ENCODE data around the gene HIBCH. TPM values are rescaled to one million over a fixed set of nuclear protein-coding genes. Genes with fewer than 3 reads are reported as not detected.

HIBCH gene
- total and polyA plus RNA-seq, 7 experiments from 2014 or later = 11.3 to 25.1 (median 23.9) TPM

DNA sequence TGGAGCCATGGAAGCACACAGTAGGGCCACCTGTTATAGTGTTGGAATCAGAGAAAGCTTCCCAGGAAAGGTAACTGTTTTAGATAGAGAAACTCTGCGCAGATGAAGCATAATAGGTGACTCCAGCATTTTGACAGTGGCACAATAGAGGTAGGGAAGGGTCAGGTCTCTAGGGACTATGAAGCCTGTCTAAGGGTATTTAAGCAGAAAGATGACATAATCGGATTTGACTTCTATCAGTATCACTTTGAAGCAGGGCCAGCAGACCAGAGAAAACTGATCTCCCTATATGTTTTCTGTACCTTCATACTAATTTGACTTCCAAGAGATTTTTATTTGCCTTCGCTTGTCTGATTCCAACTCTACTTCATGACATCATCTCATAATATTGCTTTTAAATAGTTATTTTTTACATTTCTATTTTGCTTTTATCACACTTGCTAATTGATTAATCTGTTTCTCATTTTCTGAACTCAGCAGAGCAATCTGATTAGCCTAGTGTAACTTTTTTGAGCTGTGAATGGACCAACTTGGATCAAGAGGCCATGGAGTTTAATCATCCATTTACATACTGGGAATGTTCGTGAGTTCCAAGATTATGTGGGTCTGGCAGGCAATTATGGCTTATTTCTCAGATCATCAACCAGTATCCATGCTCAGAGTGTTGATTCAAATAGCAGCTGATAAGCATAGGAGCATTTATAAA lies 8.4 kb upstream of the HIBCH start:
- Mint-ChIP-seq H3K4me3 (no peak overlapping the region), H3K36me3 (no peaks in the 10 kb centered on the region), H3K27ac (no peak overlapping the region), H3K9me3 (peaks cover 0 to 2% (median 0%) of the 10 kb centered on the region in 11 donors), H3K4me1 (no peaks in the 10 kb centered on the region), H3K27me3 (peaks cover 25 to 48% (median 37%) of the 10 kb centered on the region in 5 donors)
- no peaks in the 10 kb centered on the region for H3K4me1 ChIP-seq (ENCODE audit: control insufficient read depth in 2 of 2, insufficient read depth in 2 of 2, low read length in 2 of 2)
- H3K27ac ChIP-seq (ENCODE audit: low read depth, low read length) = no peak overlapping the region
- DNase-seq = no peak
- H3K36me3 ChIP-seq (ENCODE audit: control insufficient read depth in 2 of 3, insufficient read depth in 3 of 3, low read length in 3 of 3) = no peaks in the 10 kb centered on the region
- no peaks in the 10 kb centered on the region for H3K9me3 ChIP-seq (ENCODE audit: control insufficient read depth in 2 of 3, low read length in 3 of 3)
- ATAC-seq = no peak
- POLR2A ChIA-PET = no interaction called here
- H3K4me3 ChIP-seq (ENCODE audit: low read length) = no peak overlapping the region
- CTCF ChIA-PET = no interaction called here
- intact Hi-C loops (cut with micrococcal nuclease) = no loop called here
- H3K27me3 ChIP-seq (ENCODE audit: control insufficient read depth in 2 of 2, insufficient read depth in 2 of 2, low read length in 2 of 2) = no peaks in the 10 kb centered on the region

DNA sequence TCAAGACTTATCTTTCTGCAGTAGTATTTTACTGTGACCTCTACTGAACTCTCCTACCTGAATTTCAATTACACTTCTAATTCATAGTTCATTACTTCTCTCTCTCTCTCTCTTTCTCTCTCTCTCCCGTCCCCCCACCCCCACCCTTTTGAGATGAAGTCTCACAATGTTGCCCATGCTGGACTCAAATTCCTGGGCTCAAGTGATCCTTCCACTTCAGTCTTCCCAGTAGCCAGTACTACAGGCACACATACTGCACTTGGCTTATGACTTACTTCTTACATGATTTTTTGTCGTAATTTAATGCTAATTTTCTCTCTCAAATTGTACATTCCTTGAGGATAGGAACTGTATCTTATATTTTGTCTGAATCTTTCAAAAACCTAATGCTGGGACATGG lies 6.0 kb upstream of the HIBCH start:
- CTCF ChIA-PET = no interaction called here

DNA sequence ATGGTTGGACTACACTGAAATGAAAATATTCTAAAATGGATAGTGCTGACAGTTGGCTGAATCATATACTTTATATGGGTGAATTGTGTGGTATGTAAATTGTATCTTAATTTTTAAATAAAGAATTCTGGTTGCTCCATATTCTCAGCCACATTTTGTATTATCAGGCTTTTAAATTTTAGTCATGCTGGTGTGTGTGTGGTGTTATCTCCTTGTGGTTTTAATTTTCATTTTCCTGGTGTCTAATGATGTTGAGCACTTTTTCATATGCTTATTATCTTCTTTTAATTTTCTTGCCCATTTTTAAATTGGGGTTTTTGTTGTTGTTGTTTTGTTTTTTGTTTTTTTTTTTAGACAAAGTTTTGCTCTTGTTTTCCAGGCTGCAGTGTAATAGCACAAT lies 3.8 kb upstream of the HIBCH start:
- no peak for ATAC-seq

More for the DNA sequence above, 6.0 kb upstream of the HIBCH start:
- Mint-ChIP-seq H3K4me1 (peaks cover 1 to 6% (median 3%) of the 10 kb centered on the region in 7 donors), H3K27me3 (peaks cover 25 to 37% (median 33%) of the 10 kb centered on the region in 5 donors), H3K36me3 (no peaks in the 10 kb centered on the region), H3K27ac (no peak overlapping the region), H3K4me3 (no peak overlapping the region), H3K9me3 (peaks cover 0 to 2% (median 0%) of the 10 kb centered on the region in 11 donors)
- no peaks in the 10 kb centered on the region for H3K27me3 ChIP-seq (ENCODE audit: control insufficient read depth in 2 of 2, insufficient read depth in 2 of 2, low read length in 2 of 2)
- DNase-seq = no peak
- H3K36me3 ChIP-seq (ENCODE audit: control insufficient read depth in 2 of 3, insufficient read depth in 3 of 3, low read length in 3 of 3) = no peaks in the 10 kb centered on the region
- intact Hi-C loops (cut with micrococcal nuclease) = no loop called here
- H3K4me3 ChIP-seq (ENCODE audit: low read length) = no peak overlapping the region
- H3K4me1 ChIP-seq (ENCODE audit: control insufficient read depth in 2 of 2, insufficient read depth in 2 of 2, low read length in 2 of 2) = peaks cover 0 to 1% of the 10 kb centered on the region in 2 donors
- no peak overlapping the region for H3K27ac ChIP-seq (ENCODE audit: low read depth, low read length)
- H3K9me3 ChIP-seq (ENCODE audit: control insufficient read depth in 2 of 3, low read length in 3 of 3) = no peaks in the 10 kb centered on the region
- POLR2A ChIA-PET = no interaction called here
- no peak for ATAC-seq

DNA sequence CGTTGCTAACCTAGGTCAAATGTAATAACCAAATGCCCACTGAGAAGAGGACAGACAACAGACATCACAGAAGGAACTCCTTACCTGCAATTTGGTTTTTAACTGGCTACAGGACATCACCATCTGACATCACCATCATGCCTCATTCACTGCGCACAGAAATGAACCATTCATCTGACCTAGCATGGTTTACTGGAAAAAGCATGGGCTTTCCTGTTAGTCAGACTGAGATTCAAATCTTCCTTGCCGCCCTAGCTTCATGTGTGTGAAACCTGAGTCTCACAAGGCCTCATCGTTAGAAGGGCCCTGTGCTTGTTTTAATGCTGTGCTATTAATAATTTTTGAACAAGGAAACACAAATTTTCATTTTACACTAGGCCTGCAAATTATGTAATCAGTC lies 1.1 kb upstream of the HIBCH start:
- POLR2A ChIA-PET = interaction anchor here (0.6 to 1.0 kb wide), 2 partner anchors 86 to 107 kb away, joined by 3 to 4 read pairs; no protein-coding TSS in a partner anchor
- ATAC-seq (no peak), DNase-seq (no peak)
- Mint-ChIP-seq H3K36me3 (peaks cover 0 to 5% (median 0%) of the 10 kb centered on the region in 5 donors), H3K4me1 (peaks cover 23 to 48% (median 43%) of the 10 kb centered on the region in 7 donors), H3K27me3 (peaks cover 0 to 6% (median 5%) of the 10 kb centered on the region in 5 donors), H3K4me3 (peak overlapping the region; percentile 80 to 100 (median 97)), H3K9me3 (no peaks in the 10 kb centered on the region), H3K27ac (peak overlapping the region; percentile 21 to 99 (median 92))
- Histone ChIP-seq H3K27ac (ENCODE audit: low read depth, low read length) (peak overlapping the region; percentile 82), H3K27me3 (ENCODE audit: control insufficient read depth in 2 of 2, insufficient read depth in 2 of 2, low read length in 2 of 2) (no peaks in the 10 kb centered on the region), H3K36me3 (ENCODE audit: control insufficient read depth in 2 of 3, insufficient read depth in 3 of 3, low read length in 3 of 3) (peaks cover 0 to 6% (median 0%) of the 10 kb centered on the region in 3 experiments), H3K4me1 (ENCODE audit: control insufficient read depth in 2 of 2, insufficient read depth in 2 of 2, low read length in 2 of 2) (peaks cover 8 to 13% of the 10 kb centered on the region in 2 donors), H3K9me3 (ENCODE audit: control insufficient read depth in 2 of 3, low read length in 3 of 3) (no peaks in the 10 kb centered on the region), H3K4me3 (ENCODE audit: low read length) (no peak overlapping the region)
- intact Hi-C loops (cut with micrococcal nuclease) = loop anchor here in 1 of 2 donors (1.0 to 5.0 kb wide), 2 partner anchors 212 to 879 kb away; partner anchors contain the start of genes NEMP2 and WDR75
- CTCF ChIA-PET = interaction anchor here (0.7 kb wide), 1 partner anchor 322 kb away, joined by 3 read pairs; no protein-coding TSS in a partner anchor

More for the DNA sequence above, 3.8 kb upstream of the HIBCH start:
- Mint-ChIP-seq H3K4me3 (no peak overlapping the region), H3K36me3 (peaks cover 0 to 5% (median 0%) of the 10 kb centered on the region in 5 donors), H3K9me3 (peaks cover 0 to 2% (median 0%) of the 10 kb centered on the region in 11 donors), H3K27me3 (peaks cover 13 to 25% (median 18%) of the 10 kb centered on the region in 5 donors), H3K4me1 (peaks cover 9 to 26% (median 22%) of the 10 kb centered on the region in 7 donors), H3K27ac (no peak overlapping the region)
- Histone ChIP-seq H3K27ac (ENCODE audit: low read depth, low read length) (no peak overlapping the region), H3K36me3 (ENCODE audit: control insufficient read depth in 2 of 3, insufficient read depth in 3 of 3, low read length in 3 of 3) (peaks cover 0 to 6% (median 0%) of the 10 kb centered on the region in 3 experiments), H3K4me3 (ENCODE audit: low read length) (no peak overlapping the region), H3K27me3 (ENCODE audit: control insufficient read depth in 2 of 2, insufficient read depth in 2 of 2, low read length in 2 of 2) (no peaks in the 10 kb centered on the region), H3K4me1 (ENCODE audit: control insufficient read depth in 2 of 2, insufficient read depth in 2 of 2, low read length in 2 of 2) (peaks cover 6 to 11% of the 10 kb centered on the region in 2 donors), H3K9me3 (ENCODE audit: control insufficient read depth in 2 of 3, low read length in 3 of 3) (no peaks in the 10 kb centered on the region)
- DNase-seq = no peak
- CTCF ChIA-PET = no interaction called here
- intact Hi-C loops (cut with micrococcal nuclease) = loop anchor here in 1 of 2 donors (5.0 kb wide), 1 partner anchor 209 kb away; the partner anchor contains the start of gene NEMP2
- POLR2A ChIA-PET = no interaction called here

DNA sequence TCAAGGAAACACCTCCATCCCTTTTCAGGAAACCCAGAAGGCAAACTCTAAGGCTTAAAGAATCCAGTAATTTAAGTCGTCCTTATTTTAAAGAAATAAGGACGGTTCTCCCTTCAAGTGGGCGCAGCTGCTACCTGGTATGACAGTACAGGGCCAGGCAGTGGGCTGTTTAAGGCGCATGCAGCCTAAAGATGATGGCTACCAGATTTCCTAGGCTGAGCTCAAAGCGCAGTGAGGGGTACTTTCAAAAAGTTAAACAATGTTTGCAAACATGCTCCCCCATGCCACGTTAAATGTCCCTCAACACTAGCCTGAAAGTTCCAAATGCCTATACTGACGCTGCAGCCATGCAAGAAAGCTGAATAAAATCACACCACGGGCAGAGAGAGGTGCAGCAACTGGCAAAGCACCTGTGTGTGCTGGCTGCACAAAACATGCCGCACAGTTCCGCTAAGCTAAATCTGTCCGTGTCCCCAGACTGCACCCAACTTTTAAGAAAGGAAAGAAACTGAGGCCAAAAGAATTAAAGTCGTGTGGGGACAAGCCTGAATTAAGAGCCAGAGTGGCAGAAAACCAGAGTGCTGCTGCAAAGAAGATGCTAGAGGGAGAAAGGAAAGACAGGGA lies 583 bp downstream of the HIBCH start:
- Histone ChIP-seq H3K27me3 (ENCODE audit: control insufficient read depth in 2 of 2, insufficient read depth in 2 of 2, low read length in 2 of 2) (no peaks in the 10 kb centered on the region), H3K4me3 (ENCODE audit: low read length) (peak overlapping the region; percentile 83), H3K9me3 (ENCODE audit: control insufficient read depth in 2 of 3, low read length in 3 of 3) (no peaks in the 10 kb centered on the region), H3K4me1 (ENCODE audit: control insufficient read depth in 2 of 2, insufficient read depth in 2 of 2, low read length in 2 of 2) (peaks cover 8 to 13% of the 10 kb centered on the region in 2 donors), H3K36me3 (ENCODE audit: control insufficient read depth in 2 of 3, insufficient read depth in 3 of 3, low read length in 3 of 3) (peaks cover 0 to 6% (median 0%) of the 10 kb centered on the region in 3 experiments), H3K27ac (ENCODE audit: low read depth, low read length) (peak overlapping the region; percentile 82)
- ATAC-seq (peak; percentile 49), DNase-seq (peak in 5 of 9 donors; percentile 20 to 30 (median 27))
- POLR2A ChIA-PET = interaction anchor here (0.6 to 1.3 kb wide), 3 partner anchors 329 to 561 kb away, joined by 3 to 4 read pairs (median 3); partner anchors contain the start of gene GLS
- intact Hi-C loops (cut with micrococcal nuclease) = loop anchor here (1.0 to 5.0 kb wide), 13 partner anchors 24 to 878 kb away; partner anchors contain the start of genes INPP1 (in 2 of the 2), OSGEPL1 (in 2 of the 2), ASNSD1 (in 1 of the 2) and NAB1 (in 1 of the 2)
- CTCF ChIA-PET = interaction anchor here (0.6 to 1.3 kb wide), 3 partner anchors 13 to 592 kb away, joined by 3 to 5 read pairs (median 4); no protein-coding TSS in a partner anchor
- Mint-ChIP-seq H3K4me1 (peaks cover 27 to 54% (median 48%) of the 10 kb centered on the region in 7 donors), H3K4me3 (peak overlapping the region; percentile 85 to 100 (median 97)), H3K9me3 (no peaks in the 10 kb centered on the region), H3K27me3 (no peaks in the 10 kb centered on the region), H3K36me3 (peaks cover 0 to 6% (median 0%) of the 10 kb centered on the region in 5 donors), H3K27ac (peak overlapping the region; percentile 91 to 99 (median 95))

DNA sequence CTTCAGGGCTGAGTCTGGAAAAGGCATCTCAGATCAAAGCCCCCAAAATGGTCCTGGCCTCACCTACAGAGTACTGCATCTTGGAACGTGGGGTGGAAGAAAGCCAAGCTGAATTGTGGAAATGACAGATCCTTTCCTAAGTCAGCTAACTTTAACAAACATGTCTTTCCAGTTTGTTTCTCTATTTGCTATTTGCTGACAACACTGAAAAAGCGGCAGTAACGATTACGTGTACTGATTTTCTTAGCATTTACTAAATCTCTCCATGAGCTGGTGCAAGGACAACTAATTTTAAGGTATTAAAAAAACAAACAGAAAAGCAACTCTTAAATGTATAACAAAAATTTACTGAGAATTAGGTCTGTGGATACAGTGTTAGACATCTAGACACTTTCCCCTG lies 1.1 kb downstream of the HIBCH start:
- Mint-ChIP-seq H3K27me3 (no peaks in the 10 kb centered on the region), H3K4me3 (peak overlapping the region; percentile 85 to 100 (median 97)), H3K4me1 (peaks cover 27 to 54% (median 48%) of the 10 kb centered on the region in 7 donors), H3K27ac (peak overlapping the region; percentile 34 to 99 (median 95)), H3K36me3 (peaks cover 0 to 6% (median 0%) of the 10 kb centered on the region in 5 donors), H3K9me3 (no peaks in the 10 kb centered on the region)
- H3K4me3 ChIP-seq (ENCODE audit: low read length) = peak overlapping the region; percentile 83
- peaks cover 0 to 6% (median 0%) of the 10 kb centered on the region in 3 experiments for H3K36me3 ChIP-seq (ENCODE audit: control insufficient read depth in 2 of 3, insufficient read depth in 3 of 3, low read length in 3 of 3)
- ChIA-PET POLR2A (interaction anchor here (0.6 to 1.3 kb wide), 3 partner anchors 330 to 562 kb away, joined by 3 to 4 read pairs (median 3); partner anchors contain the start of gene GLS), CTCF (interaction anchor here (0.6 to 1.3 kb wide), 3 partner anchors 12 to 592 kb away, joined by 3 to 5 read pairs (median 4); no protein-coding TSS in a partner anchor)
- DNase-seq = no peak
- H3K4me1 ChIP-seq (ENCODE audit: control insufficient read depth in 2 of 2, insufficient read depth in 2 of 2, low read length in 2 of 2) = peaks cover 8 to 13% of the 10 kb centered on the region in 2 donors
- no peaks in the 10 kb centered on the region for H3K27me3 ChIP-seq (ENCODE audit: control insufficient read depth in 2 of 2, insufficient read depth in 2 of 2, low read length in 2 of 2)
- no peaks in the 10 kb centered on the region for H3K9me3 ChIP-seq (ENCODE audit: control insufficient read depth in 2 of 3, low read length in 3 of 3)
- ATAC-seq = no peak
- peak overlapping the region; percentile 47 for H3K27ac ChIP-seq (ENCODE audit: low read depth, low read length)
- intact Hi-C loops (cut with micrococcal nuclease) = loop anchor here (2.0 to 5.0 kb wide), 6 partner anchors 54 to 878 kb away; partner anchors contain the start of genes OSGEPL1 (in 2 of the 2), NEMP2 (in 1 of the 2), ORMDL1 (in 1 of the 2) and PMS1 (in 1 of the 2)

Data from naive thymus-derived CD4-positive, alpha-beta T cell (primary cell).